GM23248 (cell line): Measurements from ENCODE around the gene UTS2.

Experiments
- EZH2 ChIP-seq: fragments of 200-600 bp; sonication (generic); IDR thresholded peaks from 2 replicates; pipeline ENCODE4 v1.6.1; 2018; ENCODE audit warnings: antibody characterized with exemption, mild to moderate bottlenecking; ENCODE audit not compliant: insufficient read depth, poor library complexity, severe bottlenecking
- EZH2phosphoT487 ChIP-seq: fragments of 200-600 bp; sonication (generic); IDR thresholded peaks from 2 replicates; pipeline ENCODE4 v1.6.1; 2018; ENCODE audit warnings: antibody characterized with exemption, moderate library complexity, mild to moderate bottlenecking, low read depth; ENCODE audit not compliant: insufficient read depth

- TF ChIP-seq EZH2 = no peak
- TF ChIP-seq EZH2phosphoT487 = no peak
Measured at GRCh38 chr1:7833035-7833434, 19.8 kb downstream of the UTS2 start.
